Measurements from ENCODE around the gene GALNT11.

Gene GALNT11

GRCh38 chr7:151987748-151988529 lies 37.5 kb upstream of the GALNT11 start:
- peaks cover 20% of the 10 kb centered on the region for H3K27me3 ChIP-seq
- H3K36me3 ChIP-seq: no peaks in the 10 kb centered on the region
- TF ChIP-seq, protein P1, sequence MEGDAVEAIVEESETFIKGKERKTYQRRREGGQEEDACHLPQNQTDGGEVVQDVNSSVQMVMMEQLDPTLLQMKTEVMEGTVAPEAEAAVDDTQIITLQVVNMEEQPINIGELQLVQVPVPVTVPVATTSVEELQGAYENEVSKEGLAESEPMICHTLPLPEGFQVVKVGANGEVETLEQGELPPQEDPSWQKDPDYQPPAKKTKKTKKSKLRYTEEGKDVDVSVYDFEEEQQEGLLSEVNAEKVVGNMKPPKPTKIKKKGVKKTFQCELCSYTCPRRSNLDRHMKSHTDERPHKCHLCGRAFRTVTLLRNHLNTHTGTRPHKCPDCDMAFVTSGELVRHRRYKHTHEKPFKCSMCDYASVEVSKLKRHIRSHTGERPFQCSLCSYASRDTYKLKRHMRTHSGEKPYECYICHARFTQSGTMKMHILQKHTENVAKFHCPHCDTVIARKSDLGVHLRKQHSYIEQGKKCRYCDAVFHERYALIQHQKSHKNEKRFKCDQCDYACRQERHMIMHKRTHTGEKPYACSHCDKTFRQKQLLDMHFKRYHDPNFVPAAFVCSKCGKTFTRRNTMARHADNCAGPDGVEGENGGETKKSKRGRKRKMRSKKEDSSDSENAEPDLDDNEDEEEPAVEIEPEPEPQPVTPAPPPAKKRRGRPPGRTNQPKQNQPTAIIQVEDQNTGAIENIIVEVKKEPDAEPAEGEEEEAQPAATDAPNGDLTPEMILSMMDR (IDR thresholded peaks at IDR 0.05): no peak
- H3K9me3 ChIP-seq: no peaks in the 10 kb centered on the region
- H3K27ac ChIP-seq: no peak overlapping the region
- no peak overlapping the region for H3K4me3 ChIP-seq (ENCODE audit: low read depth in 1 of 2, low read length in 1 of 2)
- no peaks in the 10 kb centered on the region for H3K4me1 ChIP-seq (ENCODE audit: control insufficient read depth in 1 of 2, insufficient read depth in 1 of 2, low read depth in 1 of 2, low read length in 1 of 2)

DNA sequence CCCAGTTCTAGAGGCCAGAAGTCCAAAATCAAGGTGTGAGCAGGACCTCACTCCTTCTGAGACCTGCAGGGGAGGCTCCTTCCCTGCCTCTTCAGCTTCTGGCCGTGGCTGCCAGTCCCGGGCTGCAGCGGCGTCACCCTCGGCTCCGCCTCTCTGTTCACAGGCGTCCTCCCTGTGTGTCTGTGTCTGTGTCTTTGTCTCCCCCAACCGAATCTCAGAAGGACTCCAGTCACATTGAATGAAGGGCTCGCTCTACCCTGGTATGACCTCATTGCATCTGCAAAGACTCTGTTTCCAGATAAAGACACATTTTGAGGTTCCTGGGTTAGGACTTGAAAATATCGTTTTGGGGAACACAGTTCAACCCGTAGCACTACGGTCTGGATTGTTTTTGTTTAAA lies 33.1 kb upstream of the GALNT11 start:
- Histone ChIP-seq H3K4me3 (ENCODE audit: low read depth in 1 of 2, low read length in 1 of 2) (no peak overlapping the region), H3K27me3 (peaks cover 28% of the 10 kb centered on the region), H3K9me3 (no peaks in the 10 kb centered on the region), H3K27ac (no peak overlapping the region), H3K36me3 (no peaks in the 10 kb centered on the region), H3K4me1 (ENCODE audit: control insufficient read depth in 1 of 2, insufficient read depth in 1 of 2, low read depth in 1 of 2, low read length in 1 of 2) (no peaks in the 10 kb centered on the region)
- TF ChIP-seq, protein P1 (IDR thresholded peaks at IDR 0.05): no peak

DNA sequence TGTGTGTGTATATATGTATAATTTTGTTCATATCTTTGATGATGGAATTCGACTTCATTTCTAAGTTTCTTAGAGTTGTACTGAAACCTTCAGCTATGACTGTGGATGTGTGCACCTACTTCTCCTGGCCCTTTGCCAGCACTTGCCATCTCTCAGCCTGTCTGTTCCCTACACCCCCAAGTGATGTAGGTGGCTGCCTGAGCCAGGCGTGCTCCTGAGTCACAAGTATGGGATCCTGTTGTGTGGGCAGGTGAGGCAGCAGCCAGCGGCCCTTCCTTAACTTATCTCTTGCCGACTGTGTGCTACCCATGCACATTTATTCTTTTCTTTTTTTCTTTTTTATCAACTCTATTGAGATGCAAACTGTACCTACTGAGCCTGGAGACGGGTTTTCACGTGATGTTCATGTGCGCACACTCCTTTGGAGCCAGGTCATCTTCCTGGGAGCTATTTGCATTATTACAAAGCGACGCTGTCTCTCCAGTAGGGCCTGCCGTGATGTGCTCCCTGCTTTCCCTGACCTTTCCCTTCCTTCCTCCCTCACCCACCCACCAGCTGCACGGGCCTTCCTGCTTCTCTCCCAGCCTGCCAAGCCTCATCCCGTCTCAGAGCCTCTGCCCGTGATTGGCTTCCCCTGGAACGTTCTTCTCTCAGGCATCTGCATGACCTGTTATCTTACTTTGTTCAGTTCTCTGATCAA lies 31.3 kb upstream of the GALNT11 start:
- H3K4me3 ChIP-seq (ENCODE audit: low read depth in 1 of 2, low read length in 1 of 2): no peak overlapping the region
- H3K4me1 ChIP-seq (ENCODE audit: control insufficient read depth in 1 of 2, insufficient read depth in 1 of 2, low read depth in 1 of 2, low read length in 1 of 2): no peaks in the 10 kb centered on the region
- peaks cover 28% of the 10 kb centered on the region for H3K27me3 ChIP-seq
- no peaks in the 10 kb centered on the region for H3K36me3 ChIP-seq
- H3K9me3 ChIP-seq: no peaks in the 10 kb centered on the region
- TF ChIP-seq, protein P1 (IDR thresholded peaks at IDR 0.05): no peak
- H3K27ac ChIP-seq: no peak overlapping the region

DNA sequence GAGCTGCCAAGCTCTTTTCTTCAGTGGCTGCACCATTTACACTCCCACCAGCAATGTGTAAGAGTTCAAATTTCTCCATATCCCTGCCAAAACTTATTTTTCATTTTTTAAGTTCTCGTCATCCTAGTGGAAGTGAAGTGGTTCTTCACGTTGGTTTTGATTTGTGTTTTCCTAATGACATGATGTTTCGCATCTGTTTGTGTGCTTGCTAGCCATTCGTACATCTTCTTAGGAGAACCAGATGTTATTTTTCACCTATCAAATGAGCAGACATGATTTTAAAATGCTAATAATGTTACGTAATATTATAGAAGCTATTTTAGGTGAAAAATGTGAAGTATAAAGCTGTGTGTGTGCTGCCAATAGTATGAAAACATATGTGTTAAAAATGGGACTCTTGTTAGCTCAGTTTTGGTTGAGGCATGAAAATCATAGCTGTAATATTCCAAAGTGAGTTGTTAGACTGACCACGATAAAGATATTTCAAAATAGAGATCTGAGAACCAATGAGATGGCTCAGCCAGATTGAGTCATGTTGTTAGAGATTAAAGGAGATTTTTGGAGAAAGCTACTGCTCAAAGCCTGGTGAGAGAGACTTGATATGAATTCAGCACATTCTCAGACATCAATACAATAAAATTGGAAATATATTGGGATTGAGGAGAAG lies 25.9 kb upstream of the GALNT11 start:
- no peaks in the 10 kb centered on the region for H3K36me3 ChIP-seq
- H3K4me3 ChIP-seq (ENCODE audit: low read depth in 1 of 2, low read length in 1 of 2): no peak overlapping the region
- no peaks in the 10 kb centered on the region for H3K9me3 ChIP-seq
- TF ChIP-seq, protein P1 (IDR thresholded peaks at IDR 0.05): no peak
- peaks cover 6% of the 10 kb centered on the region for H3K27me3 ChIP-seq
- no peak overlapping the region for H3K27ac ChIP-seq
- no peaks in the 10 kb centered on the region for H3K4me1 ChIP-seq (ENCODE audit: control insufficient read depth in 1 of 2, insufficient read depth in 1 of 2, low read depth in 1 of 2, low read length in 1 of 2)

DNA sequence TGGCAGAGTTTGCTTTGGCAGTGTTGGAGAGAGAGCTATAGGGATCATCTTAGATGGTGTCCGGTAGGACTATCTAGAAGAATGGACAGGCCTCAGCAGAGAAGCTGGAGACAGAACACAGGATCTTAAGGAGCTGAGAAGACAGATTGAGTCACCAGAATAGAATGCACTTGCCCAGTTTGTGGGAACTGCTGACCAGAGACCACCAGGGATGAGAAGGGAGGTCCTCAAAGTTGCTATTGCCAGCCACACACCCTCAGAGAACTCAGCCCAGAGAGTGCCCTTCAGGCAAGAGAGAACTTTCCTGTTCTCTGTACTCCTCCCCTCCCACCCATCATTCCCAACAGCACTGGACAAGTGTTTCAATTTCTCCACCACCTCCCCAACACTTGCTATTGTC lies 25.3 kb upstream of the GALNT11 start:
- peaks cover 6% of the 10 kb centered on the region for H3K27me3 ChIP-seq
- no peaks in the 10 kb centered on the region for H3K4me1 ChIP-seq (ENCODE audit: control insufficient read depth in 1 of 2, insufficient read depth in 1 of 2, low read depth in 1 of 2, low read length in 1 of 2)
- TF ChIP-seq, protein P1 (IDR thresholded peaks at IDR 0.05): no peak
- no peaks in the 10 kb centered on the region for H3K36me3 ChIP-seq
- no peak overlapping the region for H3K27ac ChIP-seq
- no peaks in the 10 kb centered on the region for H3K9me3 ChIP-seq
- H3K4me3 ChIP-seq (ENCODE audit: low read depth in 1 of 2, low read length in 1 of 2): no peak overlapping the region

Data from neutrophil (primary cell).